Testis (tissue), 2 donors: ENCODE results near the gene SLC16A3.

ENCODE experiments used
- CTCF ChIP-seq, 3 experiments: fragments of 450-650 bp in 2 of 3; fragments of 200-600 bp in 1 of 3; sonication (generic) in 1 of 3; IDR thresholded peaks; one replicate each; pipeline ENCODE4 v1.5.1; 2016 to 2019; ENCODE audit warnings: antibody characterized with exemption in 3 of 3, mild to moderate bottlenecking in 2 of 3, moderate library complexity in 1 of 3
- POLR2A ChIP-seq: fragments of 450-650 bp; IDR thresholded peaks from one replicate; pipeline ENCODE4 v1.6.1; 2017; ENCODE audit warnings: antibody characterized with exemption, mild to moderate bottlenecking, moderate library complexity

GRCh38 chr17:82269138-82269881 lies 40.5 kb downstream of the SLC16A3 start:
- TF ChIP-seq CTCF (IDR thresholded peaks at IDR 0.05) (no peak), POLR2A (no peak)
